Retinal pigment epithelial cell (primary cell): Measurements from ENCODE around the gene ZNF587B.
"Not testable (repeated sequence)": the region's sequence is repeated elsewhere in the genome, so short reads cannot be mapped to it uniquely, and the experiment has no call there.

Experiments used
- DNase-seq: peaks from one replicate; pipeline ENCODE4 v3.0.0-alpha.2; 2010; ENCODE audit warnings: low read depth
- H3K4me3 ChIP-seq: 2 replicates; pipeline ENCODE4 v1.5.1; 2011; ENCODE audit warnings: mild to moderate bottlenecking, low read length, control low read depth, moderate library complexity
- TF ChIP-seq, protein P1 (sequence below): conservative IDR thresholded peaks from 2 replicates; pipeline ENCODE4 v1.5.1; 2011; ENCODE audit warnings: low read depth, low read length, control low read depth, inconsistent platforms

Gene ZNF587B

DNA sequence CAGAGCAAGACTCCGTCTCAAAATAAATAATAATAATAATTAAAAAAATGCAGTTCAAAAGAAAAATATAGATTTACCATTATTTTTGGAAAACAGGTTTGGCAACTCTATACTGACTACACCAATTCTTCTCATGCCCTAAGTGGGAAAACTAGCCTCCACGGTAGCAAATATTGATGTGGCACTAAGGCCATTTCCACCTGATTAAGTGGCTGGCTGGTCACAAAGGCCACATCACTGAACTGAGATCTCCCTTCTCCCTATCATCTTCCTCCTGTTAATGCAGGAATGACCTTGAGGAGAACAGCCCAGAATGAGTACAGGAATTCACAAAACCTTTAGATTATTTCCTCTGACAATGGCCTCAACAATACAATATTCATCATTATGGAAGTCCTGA is 40.1 kb downstream of the ZNF587B start:
- TF ChIP-seq, protein P1, sequence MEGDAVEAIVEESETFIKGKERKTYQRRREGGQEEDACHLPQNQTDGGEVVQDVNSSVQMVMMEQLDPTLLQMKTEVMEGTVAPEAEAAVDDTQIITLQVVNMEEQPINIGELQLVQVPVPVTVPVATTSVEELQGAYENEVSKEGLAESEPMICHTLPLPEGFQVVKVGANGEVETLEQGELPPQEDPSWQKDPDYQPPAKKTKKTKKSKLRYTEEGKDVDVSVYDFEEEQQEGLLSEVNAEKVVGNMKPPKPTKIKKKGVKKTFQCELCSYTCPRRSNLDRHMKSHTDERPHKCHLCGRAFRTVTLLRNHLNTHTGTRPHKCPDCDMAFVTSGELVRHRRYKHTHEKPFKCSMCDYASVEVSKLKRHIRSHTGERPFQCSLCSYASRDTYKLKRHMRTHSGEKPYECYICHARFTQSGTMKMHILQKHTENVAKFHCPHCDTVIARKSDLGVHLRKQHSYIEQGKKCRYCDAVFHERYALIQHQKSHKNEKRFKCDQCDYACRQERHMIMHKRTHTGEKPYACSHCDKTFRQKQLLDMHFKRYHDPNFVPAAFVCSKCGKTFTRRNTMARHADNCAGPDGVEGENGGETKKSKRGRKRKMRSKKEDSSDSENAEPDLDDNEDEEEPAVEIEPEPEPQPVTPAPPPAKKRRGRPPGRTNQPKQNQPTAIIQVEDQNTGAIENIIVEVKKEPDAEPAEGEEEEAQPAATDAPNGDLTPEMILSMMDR, result no peak
- no peak for DNase-seq
- H3K4me3 ChIP-seq, result no peak overlapping the region

DNA sequence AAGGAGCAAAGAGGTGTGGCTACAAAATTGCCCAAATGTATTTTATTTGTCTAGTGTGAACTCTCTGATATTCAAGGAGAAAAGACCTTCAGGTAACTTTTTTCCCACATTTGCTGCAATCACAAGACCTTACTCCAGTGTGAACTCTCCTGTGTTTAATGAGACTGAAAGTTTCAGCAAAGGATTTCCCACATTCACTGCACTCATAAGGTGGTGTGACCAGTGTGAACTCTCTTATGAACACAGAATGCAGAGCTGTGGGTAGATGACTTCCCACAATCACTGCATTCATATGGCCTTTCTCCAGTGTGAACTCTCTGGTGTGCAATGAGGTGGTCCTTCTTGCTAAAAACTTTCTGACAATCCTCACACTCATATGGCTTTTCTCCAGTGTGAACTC is 42.4 kb downstream of the ZNF587B start:
- H3K4me3 ChIP-seq, result no peak overlapping the region
- DNase-seq, result no peak
- TF ChIP-seq, protein P1, result no peak

DNA sequence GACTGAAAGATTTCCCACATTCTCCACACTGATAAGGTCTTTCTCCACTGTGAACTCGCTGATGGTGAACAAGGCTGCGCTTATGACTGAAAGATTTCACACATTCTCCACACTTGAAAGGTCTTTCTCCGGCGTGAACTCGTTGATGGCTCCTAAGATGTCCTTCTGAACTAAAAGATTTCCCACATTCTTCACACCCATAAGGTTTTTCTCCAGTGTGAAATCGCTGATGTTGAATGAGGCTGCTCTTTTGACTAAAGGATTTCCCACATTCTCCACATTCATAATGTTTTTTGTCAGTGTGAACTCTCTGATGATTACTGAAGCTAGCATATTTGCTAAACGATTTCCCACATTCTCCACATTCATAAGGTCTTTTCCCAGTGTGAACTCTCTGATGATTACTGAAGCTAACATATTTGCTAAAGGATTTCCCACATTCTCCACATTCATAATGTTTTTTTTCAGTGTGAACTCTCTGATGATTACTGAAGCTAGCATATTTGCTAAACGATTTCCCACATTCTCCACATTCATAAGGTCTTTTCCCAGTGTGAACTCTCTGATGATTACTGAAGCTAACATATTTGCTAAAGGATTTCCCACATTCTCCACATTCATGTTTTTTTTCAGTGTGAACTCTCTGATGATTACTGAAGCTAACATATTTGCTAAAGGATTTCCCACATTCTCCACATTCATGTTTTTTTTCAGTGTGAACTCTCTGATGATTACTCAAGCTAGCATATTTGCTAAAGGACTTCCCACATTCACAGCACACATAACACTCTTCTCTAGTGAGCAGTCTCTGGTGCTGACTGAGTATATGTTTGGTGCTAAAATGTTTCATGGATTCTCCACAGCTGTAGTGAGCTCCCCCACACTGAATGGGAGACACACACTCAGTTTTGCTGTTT is 44.0 kb downstream of the ZNF587B start:
- not testable (repeated sequence) for H3K4me3 ChIP-seq, DNase-seq

DNA sequence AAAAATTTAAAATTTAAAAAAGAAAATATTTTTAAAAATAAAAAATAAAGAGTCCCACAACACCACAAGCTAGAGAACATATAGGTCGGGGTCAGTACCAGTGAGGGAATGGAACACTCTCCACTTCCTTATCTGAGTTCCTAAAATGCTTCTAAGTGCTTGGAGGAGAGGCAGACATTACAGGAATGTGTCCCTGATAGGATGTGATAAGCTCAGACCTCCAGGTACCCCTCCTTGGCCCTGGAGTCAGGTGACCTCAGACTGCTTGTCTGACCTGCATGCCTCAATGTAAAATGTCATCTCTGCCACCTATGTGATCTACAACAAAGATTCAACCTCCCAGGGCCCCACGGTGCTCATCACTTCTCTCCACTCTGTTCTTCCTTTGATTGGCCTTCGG is 55.9 kb downstream of the ZNF587B start:
- no peak overlapping the region for H3K4me3 ChIP-seq
- DNase-seq, result no peak
- TF ChIP-seq, protein P1, result no peak

DNA sequence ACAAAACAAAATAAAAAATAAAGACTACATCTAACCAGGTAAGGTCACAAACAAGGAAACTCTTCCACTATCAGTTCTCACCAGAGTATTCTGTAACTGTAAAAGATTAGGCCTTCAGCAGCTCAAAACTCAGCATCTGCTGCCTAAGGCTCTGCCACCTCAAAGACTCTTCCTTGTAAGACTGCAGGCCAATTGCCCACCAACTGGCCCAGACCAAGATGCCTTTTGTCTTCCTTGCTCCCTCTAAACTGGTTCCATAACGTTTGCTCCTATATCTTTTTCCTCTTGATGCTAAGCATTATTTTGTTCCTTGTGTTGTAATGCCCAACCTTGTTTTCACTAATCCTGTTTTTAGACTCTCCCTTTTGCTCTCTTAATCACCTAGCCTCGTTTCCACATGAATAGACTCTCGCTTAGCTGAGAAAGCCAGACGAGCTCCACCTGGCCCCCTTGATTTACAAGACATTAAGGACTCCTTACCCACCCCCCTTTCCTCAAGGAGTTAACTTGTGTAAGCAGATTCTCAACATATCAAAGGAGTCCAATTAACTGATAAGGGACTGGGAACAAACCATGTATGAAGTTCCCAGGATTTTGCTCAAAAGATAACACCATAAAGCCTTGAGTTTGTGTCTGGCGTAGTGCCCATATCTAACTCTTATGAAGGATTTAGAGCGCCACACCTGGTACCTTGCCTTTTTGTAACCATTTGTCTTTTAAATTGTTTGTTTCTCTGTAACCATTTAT is 57.3 kb downstream of the ZNF587B start:
- DNase-seq, result peak; percentile 79
- TF ChIP-seq, protein P1, result no peak
- peak overlapping the region; percentile 91 for H3K4me3 ChIP-seq

DNA sequence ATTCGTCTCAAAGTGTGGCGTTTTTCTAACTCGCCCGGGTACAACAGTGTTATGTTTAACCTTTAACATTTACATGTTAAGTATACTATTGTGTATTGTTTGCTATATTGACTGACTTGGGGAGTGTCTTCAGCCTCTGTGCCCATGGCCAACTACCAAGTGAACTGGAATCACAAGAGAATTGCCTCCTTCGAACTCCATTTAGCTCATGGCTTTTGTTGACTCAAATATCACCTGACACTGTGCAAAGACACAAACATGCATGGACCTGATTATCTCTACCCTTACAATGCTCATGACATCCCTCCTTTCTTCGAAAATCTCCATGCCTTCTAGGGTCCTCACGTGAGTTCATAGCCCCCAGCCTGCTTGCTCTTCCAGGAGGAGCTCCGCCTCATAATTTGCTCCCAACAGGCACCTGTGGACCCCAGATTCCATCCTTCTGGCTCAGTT is 58.0 kb downstream of the ZNF587B start:
- peak overlapping the region; percentile 91 for H3K4me3 ChIP-seq

More for the DNA sequence above, 58.0 kb downstream of the ZNF587B start:
- TF ChIP-seq, protein P1, result no peak
- DNase-seq, result no peak
